GM19025 (cell line): ENCODE data around the gene ZW10.
"Not testable (repeated sequence)": the region's sequence is repeated elsewhere in the genome, so short reads cannot be mapped to it uniquely, and the experiment has no call there.

Experiments
- ATAC-seq: cut with Tn5 transposase; IDR thresholded peaks from one replicate; pipeline ENCODE4 v1.9.1; 2021; ENCODE audit warnings: mild to moderate bottlenecking, low read depth, moderate library complexity; ENCODE audit not compliant: unreplicated experiment

Gene ZW10, protein sequence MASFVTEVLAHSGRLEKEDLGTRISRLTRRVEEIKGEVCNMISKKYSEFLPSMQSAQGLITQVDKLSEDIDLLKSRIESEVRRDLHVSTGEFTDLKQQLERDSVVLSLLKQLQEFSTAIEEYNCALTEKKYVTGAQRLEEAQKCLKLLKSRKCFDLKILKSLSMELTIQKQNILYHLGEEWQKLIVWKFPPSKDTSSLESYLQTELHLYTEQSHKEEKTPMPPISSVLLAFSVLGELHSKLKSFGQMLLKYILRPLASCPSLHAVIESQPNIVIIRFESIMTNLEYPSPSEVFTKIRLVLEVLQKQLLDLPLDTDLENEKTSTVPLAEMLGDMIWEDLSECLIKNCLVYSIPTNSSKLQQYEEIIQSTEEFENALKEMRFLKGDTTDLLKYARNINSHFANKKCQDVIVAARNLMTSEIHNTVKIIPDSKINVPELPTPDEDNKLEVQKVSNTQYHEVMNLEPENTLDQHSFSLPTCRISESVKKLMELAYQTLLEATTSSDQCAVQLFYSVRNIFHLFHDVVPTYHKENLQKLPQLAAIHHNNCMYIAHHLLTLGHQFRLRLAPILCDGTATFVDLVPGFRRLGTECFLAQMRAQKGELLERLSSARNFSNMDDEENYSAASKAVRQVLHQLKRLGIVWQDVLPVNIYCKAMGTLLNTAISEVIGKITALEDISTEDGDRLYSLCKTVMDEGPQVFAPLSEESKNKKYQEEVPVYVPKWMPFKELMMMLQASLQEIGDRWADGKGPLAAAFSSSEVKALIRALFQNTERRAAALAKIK

GRCh38 chr11:113773416-113774173 lies at the start of gene ZW10:
Gene ZW10, minus strand, starts transcription at chr11:113773692. Its CDS starts 26 bp downstream, at chr11:113773666.
- ATAC-seq = peak; percentile 98

DNA sequence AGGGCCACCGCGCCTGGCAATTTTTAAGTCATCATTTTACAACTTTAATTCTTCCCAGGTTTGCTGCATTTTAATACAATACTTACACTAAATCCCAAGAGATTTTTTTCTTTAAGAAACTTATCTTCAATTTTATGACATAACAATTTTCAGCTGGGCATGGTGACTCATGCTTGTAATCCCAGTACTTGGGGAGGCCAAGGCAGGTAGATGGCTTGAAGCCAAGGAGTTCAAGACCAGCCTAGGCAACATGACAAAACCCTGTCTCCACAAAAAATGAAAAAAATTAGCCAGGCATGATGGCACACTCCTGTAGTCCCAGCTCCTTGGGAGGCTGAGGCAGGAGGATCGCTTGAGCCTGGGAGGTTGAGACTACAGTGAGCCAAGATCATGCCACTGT lies 44.9 kb upstream of the ZW10 start:
- no peak for ATAC-seq

GRCh38 chr11:113817626-113818025 lies 44.1 kb upstream of the ZW10 start:
- no peak for ATAC-seq

DNA sequence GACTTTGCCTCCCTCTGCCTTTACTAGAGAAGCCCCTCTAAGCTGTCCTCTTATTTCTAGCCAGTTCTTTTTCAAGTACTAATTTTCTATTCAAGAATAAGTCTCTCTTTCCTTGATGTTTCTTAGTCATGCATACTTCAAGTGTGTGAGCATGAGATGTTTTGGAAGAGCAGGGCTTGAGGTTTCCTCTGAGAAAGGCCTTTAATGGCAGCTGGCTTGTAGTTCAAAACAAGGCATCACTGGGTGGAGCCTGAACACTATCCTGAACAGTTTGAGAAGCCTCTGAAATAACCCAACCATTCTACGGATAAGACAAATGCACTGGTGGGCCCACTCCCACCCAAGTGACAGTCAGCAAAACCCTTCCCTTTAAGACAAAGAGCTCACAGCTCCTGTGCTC lies 43.7 kb upstream of the ZW10 start:
- no peak for ATAC-seq

DNA sequence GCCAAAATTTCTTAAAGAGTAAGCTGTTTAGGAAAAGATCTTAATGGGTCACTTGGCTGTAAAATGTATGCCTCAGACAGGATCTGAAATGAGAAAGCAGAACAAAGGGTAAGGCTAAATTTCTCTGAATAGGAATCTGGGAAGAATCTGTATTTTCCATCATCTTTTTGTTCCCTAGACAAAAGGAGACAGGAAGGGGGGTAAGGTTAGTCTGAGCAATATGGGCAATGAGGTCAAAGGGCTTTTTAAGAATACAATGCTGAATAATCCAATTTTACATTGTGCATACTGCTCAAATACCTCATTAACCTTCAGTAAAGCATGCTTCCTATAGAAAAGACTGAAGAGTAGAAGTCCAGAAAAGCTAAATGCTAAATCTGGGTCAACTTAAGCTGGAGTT lies 40.7 kb upstream of the ZW10 start:
- no peak for ATAC-seq

DNA sequence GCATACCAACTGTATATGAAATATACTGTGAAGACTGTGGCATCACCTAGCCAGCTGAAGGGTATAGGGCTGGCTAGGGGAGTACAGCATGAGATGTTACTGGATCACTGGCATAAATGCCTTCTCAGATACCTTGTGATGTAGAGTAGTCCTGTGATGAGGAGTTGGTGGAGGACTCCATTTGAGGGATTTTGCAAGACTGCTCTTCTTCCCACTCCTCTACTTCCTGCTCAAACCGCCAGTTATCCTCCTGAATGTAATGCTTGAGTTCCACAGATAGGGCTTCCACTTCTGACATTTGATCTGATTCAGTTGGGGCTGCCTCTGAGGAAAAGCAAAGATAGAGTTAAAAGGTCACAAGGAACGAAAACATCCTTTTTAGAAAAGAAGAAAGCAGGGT lies 35.4 kb upstream of the ZW10 start:
- ATAC-seq = no peak

- ATAC-seq = no peak
Measured at GRCh38 chr11:113806406-113806805, 32.9 kb upstream of the ZW10 start.

- ATAC-seq = no peak
Measured at GRCh38 chr11:113805640-113806039, 32.1 kb upstream of the ZW10 start.

GRCh38 chr11:113802621-113803020 lies 29.1 kb upstream of the ZW10 start:
- ATAC-seq = no peak

DNA sequence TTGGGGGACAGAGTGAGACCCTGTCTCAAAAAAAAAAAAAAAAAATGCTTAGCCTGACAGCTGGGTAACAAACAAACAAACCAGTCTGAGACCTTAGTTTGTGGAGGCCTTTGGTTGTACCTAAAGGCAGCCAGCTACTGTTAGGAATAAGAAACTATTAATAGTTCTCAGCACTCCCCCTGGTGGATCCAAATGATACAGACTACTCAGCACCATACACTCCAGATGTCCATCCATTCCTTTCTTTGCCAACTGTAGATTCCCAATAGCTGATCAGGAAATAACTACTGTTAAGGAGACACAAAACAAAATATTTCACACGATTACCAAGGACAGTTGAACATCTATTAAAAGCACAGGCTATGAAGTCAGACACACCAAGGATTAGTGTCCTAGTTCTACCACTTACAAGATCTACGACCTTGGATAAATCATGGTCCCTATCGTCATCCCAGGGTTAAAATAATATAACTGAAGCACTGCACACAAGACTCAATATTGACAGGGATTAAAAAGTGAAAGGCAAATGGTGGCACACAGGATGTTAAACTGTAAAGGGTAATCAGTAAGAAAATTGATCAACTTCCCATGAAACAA lies 23.3 kb upstream of the ZW10 start:
- no peak for ATAC-seq

- no peak for ATAC-seq
Measured at GRCh38 chr11:113789675-113790320, 16.3 kb upstream of the ZW10 start.

- not testable (repeated sequence) for ATAC-seq
Measured at GRCh38 chr11:113789016-113789415, 15.5 kb upstream of the ZW10 start.

DNA sequence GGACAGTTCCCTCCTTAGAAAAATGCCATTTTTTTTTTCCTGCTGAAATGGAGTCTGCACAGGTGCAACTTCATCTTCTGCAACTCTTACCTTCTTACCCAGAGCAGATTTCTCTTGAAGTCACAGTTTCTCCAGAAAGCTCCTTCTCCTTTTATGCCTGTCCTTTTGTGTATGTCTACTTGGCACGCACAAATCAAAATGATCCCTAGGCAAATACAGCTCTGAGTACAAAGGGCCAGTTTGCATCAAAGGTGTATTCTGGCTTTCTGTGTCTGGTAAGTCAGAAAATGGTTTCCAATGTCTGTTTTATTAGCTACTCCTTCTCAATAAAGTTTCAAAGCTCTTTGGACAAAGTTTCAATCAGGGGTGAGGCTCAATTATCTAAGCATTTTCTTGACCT lies 8.6 kb upstream of the ZW10 start:
- no peak for ATAC-seq

DNA sequence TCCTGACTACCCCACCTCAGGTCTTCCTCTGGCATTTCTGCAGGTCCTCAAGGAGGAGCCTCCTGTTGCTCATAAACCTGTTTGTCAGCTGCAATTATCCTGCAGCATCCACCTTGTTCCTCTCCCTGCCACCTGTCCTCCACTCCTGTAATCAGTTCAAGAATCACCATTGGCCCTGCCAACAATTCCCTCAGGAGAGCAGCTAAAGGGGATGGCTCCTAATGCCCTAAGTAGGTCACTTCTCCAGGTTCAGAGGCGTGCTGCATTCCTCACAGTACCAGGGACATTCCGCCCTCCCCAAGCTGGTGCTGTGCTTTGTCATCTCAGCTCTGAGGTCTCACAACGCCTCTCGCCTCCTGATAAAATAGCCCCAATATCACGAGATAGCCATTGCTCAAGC lies 8.2 kb upstream of the ZW10 start:
- no peak for ATAC-seq

- no peak for ATAC-seq
Measured at GRCh38 chr11:113779496-113779895, 6.0 kb upstream of the ZW10 start, which contains the start of gene CLDN25. Gene CLDN25, plus strand, starts transcription at chr11:113779796. Its CDS starts 0 bp downstream, at chr11:113779796.

DNA sequence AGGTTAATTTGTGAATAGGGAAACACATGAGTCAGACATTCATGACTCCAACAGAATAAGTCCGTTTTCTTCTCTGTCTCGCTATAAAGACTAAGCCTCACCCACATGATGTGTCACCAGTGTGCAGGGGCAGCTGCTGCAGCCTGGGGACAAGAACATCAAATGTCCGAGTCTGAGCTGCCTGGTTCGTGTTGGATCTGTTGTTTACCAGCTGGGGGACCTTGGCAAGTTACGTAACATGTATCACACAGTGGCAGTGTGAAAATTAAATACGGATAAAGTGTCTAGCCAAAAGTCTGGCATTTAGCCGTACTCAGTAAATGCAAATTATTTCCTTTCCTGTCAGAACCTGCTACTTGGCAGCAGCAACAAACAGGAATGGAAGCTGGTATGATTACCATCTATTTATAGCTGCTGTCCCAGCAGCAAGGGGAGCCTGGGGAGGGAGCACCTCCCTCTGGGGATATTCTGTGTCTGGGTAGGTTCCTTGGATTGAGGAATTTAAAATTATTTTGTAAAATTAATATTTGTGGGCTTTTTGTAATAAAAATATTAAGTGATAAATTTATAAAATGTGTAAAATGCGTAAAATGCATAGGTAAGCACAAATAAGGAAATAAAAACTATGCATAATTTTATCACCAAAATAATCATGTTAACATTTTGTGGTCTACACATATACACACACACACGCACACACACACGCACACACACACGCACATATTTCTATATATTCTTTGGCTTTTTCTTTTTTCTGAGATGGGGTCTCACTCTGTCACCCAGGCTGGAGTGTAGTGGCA lies 4.8 kb upstream of the ZW10 start:
- ATAC-seq = no peak

DNA sequence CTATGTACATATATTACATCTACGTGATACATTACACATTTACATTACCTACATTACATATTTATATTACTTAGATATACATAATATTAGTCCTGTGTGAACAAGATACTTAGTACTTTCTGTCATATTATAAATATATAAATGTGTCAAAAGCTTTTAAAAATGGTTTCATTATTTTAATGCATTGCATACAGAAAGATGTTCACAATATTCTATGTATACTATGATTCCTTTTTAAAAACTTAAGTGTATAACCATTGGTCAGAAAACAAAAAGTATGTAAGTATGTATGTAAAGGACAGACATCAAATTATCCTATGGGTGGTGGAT lies 647 bp upstream of the ZW10 start:
- ATAC-seq = no peak

DNA sequence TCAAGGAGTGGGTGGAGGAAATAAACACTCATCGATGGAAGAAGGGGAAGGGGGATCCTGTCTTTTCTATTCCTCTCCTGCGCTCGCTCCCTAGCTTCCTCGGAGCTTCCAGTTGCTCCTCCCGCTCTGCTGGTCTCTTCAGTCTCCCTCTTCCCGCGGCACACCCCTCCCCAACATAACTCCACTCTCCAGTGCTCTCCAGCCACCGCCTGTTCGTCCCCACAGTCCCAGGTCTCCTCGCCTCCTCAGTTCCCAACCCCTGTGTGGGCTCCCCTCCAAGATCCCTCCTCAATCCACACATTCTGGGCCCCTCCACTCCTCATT lies 438 bp downstream of the ZW10 start:
- ATAC-seq = no peak

DNA sequence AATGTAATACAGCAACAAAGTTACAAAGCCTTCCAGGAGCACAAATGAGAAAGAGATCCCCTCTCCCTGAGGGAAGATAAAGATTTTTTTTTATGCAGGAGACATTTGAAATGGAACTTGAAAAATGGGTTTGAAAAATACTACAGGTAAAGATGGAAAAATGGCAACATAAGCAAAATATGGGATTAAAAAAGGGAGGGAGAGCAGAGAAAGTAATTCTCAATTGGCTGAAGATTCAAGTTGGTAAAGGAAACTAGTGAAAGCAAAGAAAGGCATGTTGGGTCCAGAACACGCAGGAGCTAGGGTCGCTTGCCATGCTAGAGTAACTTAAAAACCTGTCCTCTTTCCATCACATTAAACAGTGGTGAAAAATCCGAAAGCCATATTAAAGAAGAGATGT lies 1.5 kb downstream of the ZW10 start:
- ATAC-seq = no peak
